ENCODE measurements around the gene KCNC4.

DNA sequence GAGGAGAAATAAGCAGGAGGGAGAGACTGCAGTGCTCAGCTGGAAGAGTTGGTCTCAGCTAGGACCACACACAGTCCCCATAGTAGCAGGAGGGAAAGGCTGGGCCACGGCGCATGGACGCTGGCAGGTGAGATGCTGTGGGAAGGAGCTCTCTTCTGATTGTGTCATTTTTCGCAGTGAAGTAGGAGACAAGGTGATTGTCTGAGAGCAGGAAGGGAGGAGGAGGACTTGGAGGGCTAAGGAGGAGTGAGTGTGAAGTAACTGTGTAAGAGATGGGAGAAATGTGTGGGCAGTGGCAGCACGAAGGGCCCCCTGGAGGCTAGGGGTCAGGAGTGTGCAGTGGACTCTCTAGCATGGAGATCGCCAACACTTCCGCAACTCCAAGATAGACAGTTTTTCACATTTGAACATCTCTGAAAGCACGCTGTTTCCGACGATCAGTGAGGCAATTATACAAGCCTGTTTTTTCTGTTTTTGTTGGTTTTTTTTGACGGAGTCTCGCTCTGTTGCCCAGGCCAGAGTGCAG lies 26.4 kb upstream of the KCNC4 start:
- TF ChIP-seq, protein P1, sequence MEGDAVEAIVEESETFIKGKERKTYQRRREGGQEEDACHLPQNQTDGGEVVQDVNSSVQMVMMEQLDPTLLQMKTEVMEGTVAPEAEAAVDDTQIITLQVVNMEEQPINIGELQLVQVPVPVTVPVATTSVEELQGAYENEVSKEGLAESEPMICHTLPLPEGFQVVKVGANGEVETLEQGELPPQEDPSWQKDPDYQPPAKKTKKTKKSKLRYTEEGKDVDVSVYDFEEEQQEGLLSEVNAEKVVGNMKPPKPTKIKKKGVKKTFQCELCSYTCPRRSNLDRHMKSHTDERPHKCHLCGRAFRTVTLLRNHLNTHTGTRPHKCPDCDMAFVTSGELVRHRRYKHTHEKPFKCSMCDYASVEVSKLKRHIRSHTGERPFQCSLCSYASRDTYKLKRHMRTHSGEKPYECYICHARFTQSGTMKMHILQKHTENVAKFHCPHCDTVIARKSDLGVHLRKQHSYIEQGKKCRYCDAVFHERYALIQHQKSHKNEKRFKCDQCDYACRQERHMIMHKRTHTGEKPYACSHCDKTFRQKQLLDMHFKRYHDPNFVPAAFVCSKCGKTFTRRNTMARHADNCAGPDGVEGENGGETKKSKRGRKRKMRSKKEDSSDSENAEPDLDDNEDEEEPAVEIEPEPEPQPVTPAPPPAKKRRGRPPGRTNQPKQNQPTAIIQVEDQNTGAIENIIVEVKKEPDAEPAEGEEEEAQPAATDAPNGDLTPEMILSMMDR (IDR thresholded peaks at IDR 0.05) = no peak
- no peak for TF ChIP-seq POLR2A (IDR thresholded peaks at IDR 0.05)
